ENCODE measurements around the gene ELK3. TPM values are rescaled to one million over a fixed set of nuclear protein-coding genes. Genes with fewer than 3 reads are reported as not detected.

ELK3 gene
- polyA plus RNA-seq, 1 donor, result 21.0 TPM

- Histone ChIP-seq H3K36me3 (ENCODE audit: control insufficient read depth, insufficient read depth, low read length) (no peaks in the 10 kb centered on the region), H3K4me3 (ENCODE audit: low read length) (no peak overlapping the region), H3K4me1 (ENCODE audit: control insufficient read depth, insufficient read depth, low read length) (no peaks in the 10 kb centered on the region), H3K9me3 (ENCODE audit: control insufficient read depth, low read depth, low read length) (peaks cover 2% of the 10 kb centered on the region), H3K27ac (ENCODE audit: low read length) (no peak overlapping the region), H3K27me3 (ENCODE audit: control insufficient read depth, insufficient read depth, low read length) (no peaks in the 10 kb centered on the region)
- no CpG with 5 or more reads among the region's 14 CpGs for WGBS (ENCODE audit: insufficient coverage, low lambda C conversion rate)
- no peak for DNase-seq
These were observed 29.0 kb upstream of the ELK3 start for GRCh38 chr12:96164951-96165811.

GRCh38 chr12:96166765-96167164 is 27.4 kb upstream of the ELK3 start:
- Histone ChIP-seq H3K9me3 (ENCODE audit: control insufficient read depth, low read depth, low read length) (peaks cover 2% of the 10 kb centered on the region), H3K27me3 (ENCODE audit: control insufficient read depth, insufficient read depth, low read length) (no peaks in the 10 kb centered on the region), H3K36me3 (ENCODE audit: control insufficient read depth, insufficient read depth, low read length) (no peaks in the 10 kb centered on the region), H3K4me1 (ENCODE audit: control insufficient read depth, insufficient read depth, low read length) (no peaks in the 10 kb centered on the region), H3K4me3 (ENCODE audit: low read length) (no peak overlapping the region), H3K27ac (ENCODE audit: low read length) (no peak overlapping the region)
- DNase-seq, result no peak
- no CpG with 5 or more reads among the region's 2 CpGs for WGBS (ENCODE audit: insufficient coverage, low lambda C conversion rate)

GRCh38 chr12:96167492-96167891 is 26.7 kb upstream of the ELK3 start:
- H3K4me3 ChIP-seq (ENCODE audit: low read length), result no peak overlapping the region
- H3K9me3 ChIP-seq (ENCODE audit: control insufficient read depth, low read depth, low read length), result peaks cover 2% of the 10 kb centered on the region
- no peaks in the 10 kb centered on the region for H3K4me1 ChIP-seq (ENCODE audit: control insufficient read depth, insufficient read depth, low read length)
- H3K27ac ChIP-seq (ENCODE audit: low read length), result no peak overlapping the region
- H3K27me3 ChIP-seq (ENCODE audit: control insufficient read depth, insufficient read depth, low read length), result no peaks in the 10 kb centered on the region
- no CpG with 5 or more reads among the region's 1 CpG for WGBS (ENCODE audit: insufficient coverage, low lambda C conversion rate)
- H3K36me3 ChIP-seq (ENCODE audit: control insufficient read depth, insufficient read depth, low read length), result no peaks in the 10 kb centered on the region
- no peak for DNase-seq

GRCh38 chr12:96170328-96170727 is 23.8 kb upstream of the ELK3 start:
- DNase-seq, result no peak
- Histone ChIP-seq H3K36me3 (ENCODE audit: control insufficient read depth, insufficient read depth, low read length) (no peaks in the 10 kb centered on the region), H3K27ac (ENCODE audit: low read length) (no peak overlapping the region), H3K27me3 (ENCODE audit: control insufficient read depth, insufficient read depth, low read length) (no peaks in the 10 kb centered on the region), H3K4me1 (ENCODE audit: control insufficient read depth, insufficient read depth, low read length) (no peaks in the 10 kb centered on the region), H3K9me3 (ENCODE audit: control insufficient read depth, low read depth, low read length) (no peaks in the 10 kb centered on the region), H3K4me3 (ENCODE audit: low read length) (no peak overlapping the region)
- WGBS (ENCODE audit: insufficient coverage, low lambda C conversion rate), result 51% methylated on average over 3 of the region's 9 CpGs

GRCh38 chr12:96170762-96171161 is 23.4 kb upstream of the ELK3 start:
- Histone ChIP-seq H3K4me1 (ENCODE audit: control insufficient read depth, insufficient read depth, low read length) (no peaks in the 10 kb centered on the region), H3K4me3 (ENCODE audit: low read length) (no peak overlapping the region), H3K27ac (ENCODE audit: low read length) (no peak overlapping the region), H3K9me3 (ENCODE audit: control insufficient read depth, low read depth, low read length) (no peaks in the 10 kb centered on the region), H3K36me3 (ENCODE audit: control insufficient read depth, insufficient read depth, low read length) (no peaks in the 10 kb centered on the region), H3K27me3 (ENCODE audit: control insufficient read depth, insufficient read depth, low read length) (no peaks in the 10 kb centered on the region)
- DNase-seq, result no peak
- whole genome bisulfite sequencing (ENCODE audit: insufficient coverage, low lambda C conversion rate), result no CpG with 5 or more reads among the region's 5 CpGs

- Histone ChIP-seq H3K27me3 (ENCODE audit: control insufficient read depth, insufficient read depth, low read length) (no peaks in the 10 kb centered on the region), H3K27ac (ENCODE audit: low read length) (no peak overlapping the region), H3K9me3 (ENCODE audit: control insufficient read depth, low read depth, low read length) (no peaks in the 10 kb centered on the region), H3K4me1 (ENCODE audit: control insufficient read depth, insufficient read depth, low read length) (no peaks in the 10 kb centered on the region), H3K36me3 (ENCODE audit: control insufficient read depth, insufficient read depth, low read length) (no peaks in the 10 kb centered on the region), H3K4me3 (ENCODE audit: low read length) (no peak overlapping the region)
- DNase-seq, result no peak
- WGBS (ENCODE audit: insufficient coverage, low lambda C conversion rate), result no CpG with 5 or more reads among the region's 3 CpGs
These were observed 22.3 kb upstream of the ELK3 start for GRCh38 chr12:96171905-96172304.

- no peaks in the 10 kb centered on the region for H3K36me3 ChIP-seq (ENCODE audit: control insufficient read depth, insufficient read depth, low read length)
- WGBS (ENCODE audit: insufficient coverage, low lambda C conversion rate), result 100% methylated on average over 1 of the region's 4 CpGs
- DNase-seq, result no peak
- no peak overlapping the region for H3K27ac ChIP-seq (ENCODE audit: low read length)
- H3K9me3 ChIP-seq (ENCODE audit: control insufficient read depth, low read depth, low read length), result no peaks in the 10 kb centered on the region
- no peaks in the 10 kb centered on the region for H3K27me3 ChIP-seq (ENCODE audit: control insufficient read depth, insufficient read depth, low read length)
- H3K4me3 ChIP-seq (ENCODE audit: low read length), result no peak overlapping the region
- H3K4me1 ChIP-seq (ENCODE audit: control insufficient read depth, insufficient read depth, low read length), result no peaks in the 10 kb centered on the region
These were observed 21.2 kb upstream of the ELK3 start for GRCh38 chr12:96172981-96173380.

GRCh38 chr12:96176575-96176974 is 17.6 kb upstream of the ELK3 start:
- Histone ChIP-seq H3K36me3 (ENCODE audit: control insufficient read depth, insufficient read depth, low read length) (no peaks in the 10 kb centered on the region), H3K27ac (ENCODE audit: low read length) (no peak overlapping the region), H3K27me3 (ENCODE audit: control insufficient read depth, insufficient read depth, low read length) (no peaks in the 10 kb centered on the region), H3K4me3 (ENCODE audit: low read length) (no peak overlapping the region), H3K9me3 (ENCODE audit: control insufficient read depth, low read depth, low read length) (no peaks in the 10 kb centered on the region), H3K4me1 (ENCODE audit: control insufficient read depth, insufficient read depth, low read length) (no peaks in the 10 kb centered on the region)
- no CpG with 5 or more reads among the region's 1 CpG for WGBS (ENCODE audit: insufficient coverage, low lambda C conversion rate)
- DNase-seq, result no peak

- no CpG with 5 or more reads among the region's 1 CpG for WGBS (ENCODE audit: insufficient coverage, low lambda C conversion rate)
- H3K4me3 ChIP-seq (ENCODE audit: low read length), result no peak overlapping the region
- no peaks in the 10 kb centered on the region for H3K27me3 ChIP-seq (ENCODE audit: control insufficient read depth, insufficient read depth, low read length)
- no peaks in the 10 kb centered on the region for H3K4me1 ChIP-seq (ENCODE audit: control insufficient read depth, insufficient read depth, low read length)
- H3K9me3 ChIP-seq (ENCODE audit: control insufficient read depth, low read depth, low read length), result no peaks in the 10 kb centered on the region
- no peak overlapping the region for H3K27ac ChIP-seq (ENCODE audit: low read length)
- DNase-seq, result no peak
- H3K36me3 ChIP-seq (ENCODE audit: control insufficient read depth, insufficient read depth, low read length), result no peaks in the 10 kb centered on the region
These were observed 17.2 kb upstream of the ELK3 start for GRCh38 chr12:96177013-96177412.

- Histone ChIP-seq H3K27ac (ENCODE audit: low read length) (no peak overlapping the region), H3K36me3 (ENCODE audit: control insufficient read depth, insufficient read depth, low read length) (no peaks in the 10 kb centered on the region), H3K27me3 (ENCODE audit: control insufficient read depth, insufficient read depth, low read length) (peaks cover 3% of the 10 kb centered on the region), H3K9me3 (ENCODE audit: control insufficient read depth, low read depth, low read length) (no peaks in the 10 kb centered on the region), H3K4me1 (ENCODE audit: control insufficient read depth, insufficient read depth, low read length) (no peaks in the 10 kb centered on the region), H3K4me3 (ENCODE audit: low read length) (no peak overlapping the region)
- no peak for DNase-seq
- no CpG with 5 or more reads among the region's 4 CpGs for WGBS (ENCODE audit: insufficient coverage, low lambda C conversion rate)
These were observed 10.3 kb upstream of the ELK3 start for GRCh38 chr12:96183734-96184370.

All from large intestine (tissue), 3 donors.